ENCODE data around the gene CELA2A. TPM values are rescaled to one million over a fixed set of nuclear protein-coding genes. Genes with fewer than 3 reads are reported as not detected.
"Not testable (repeated sequence)": the region's sequence is repeated elsewhere in the genome, so short reads cannot be mapped to it uniquely, and the experiment has no call there.

Gene CELA2A
- polyA plus RNA-seq, 5 donors: 0.24 to 0.46 (median 0.30) TPM; not detected in 2

GRCh38 chr1:15500184-15501178 is 43.9 kb downstream of the CELA2A start:
- DNase-seq: no peak

DNA sequence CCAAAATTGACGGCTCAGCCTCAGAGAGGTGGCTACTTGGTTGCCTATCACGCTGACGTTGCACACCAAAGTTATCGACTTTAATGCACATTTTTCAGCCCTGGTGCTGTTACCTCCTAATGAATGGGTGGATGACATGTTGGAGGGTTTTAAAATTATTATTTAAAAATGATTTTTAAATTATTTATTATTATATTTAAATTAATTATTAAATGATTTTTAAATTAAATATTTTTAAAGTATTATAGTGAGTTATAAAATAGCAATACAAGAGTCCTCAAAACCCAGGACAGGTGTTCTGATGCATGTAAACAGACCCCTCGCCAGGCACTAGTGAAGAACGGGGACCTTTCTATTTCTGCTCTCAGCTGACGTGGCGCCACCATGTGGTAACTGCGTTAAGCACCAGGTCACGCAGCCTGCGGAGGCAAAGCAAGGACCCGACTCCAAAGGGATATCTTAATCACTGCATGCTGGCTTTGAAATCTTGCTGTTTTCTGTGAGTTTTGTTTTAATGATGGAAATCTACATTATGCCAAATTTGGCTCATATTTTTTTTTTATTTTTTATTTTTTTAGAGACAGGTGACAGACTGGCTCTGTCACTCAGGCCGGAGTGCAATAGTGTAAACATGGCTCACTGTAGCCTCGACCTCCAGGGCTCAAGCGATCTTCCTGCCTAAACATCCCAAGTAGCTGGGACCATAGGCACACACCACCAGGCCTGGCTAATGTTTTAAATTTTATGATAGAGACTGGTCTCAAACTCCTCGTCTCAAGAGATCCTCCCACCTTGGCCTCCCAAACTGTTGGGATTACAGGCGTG is 44.9 kb downstream of the CELA2A start:
- DNase-seq: peak in 1 of 2 donors; percentile 14

- no peak for DNase-seq
Measured at GRCh38 chr1:15504436-15504835, 47.9 kb downstream of the CELA2A start.

DNA sequence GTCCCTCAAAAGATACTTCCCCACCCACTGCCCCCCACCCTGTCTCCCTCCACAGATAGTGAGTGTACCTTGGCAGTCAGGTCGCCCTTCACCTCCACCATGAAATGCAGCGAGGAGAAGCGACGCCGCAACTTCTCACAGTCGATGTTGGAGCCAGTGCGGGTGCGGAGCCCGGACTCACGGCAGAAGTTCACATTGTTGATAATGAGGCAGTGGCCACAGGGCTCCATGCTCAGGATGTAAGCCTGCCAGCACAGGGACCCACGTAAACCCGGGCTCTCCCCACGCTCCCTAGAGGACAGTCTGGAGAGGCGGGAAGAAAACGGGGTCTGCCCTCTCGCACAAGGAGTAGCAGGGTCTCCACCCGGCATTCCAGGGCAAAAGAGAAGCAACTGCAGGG is 50.3 kb downstream of the CELA2A start:
- no peak for DNase-seq

GRCh38 chr1:15507278-15507677 is 50.7 kb downstream of the CELA2A start:
- DNase-seq: no peak

DNA sequence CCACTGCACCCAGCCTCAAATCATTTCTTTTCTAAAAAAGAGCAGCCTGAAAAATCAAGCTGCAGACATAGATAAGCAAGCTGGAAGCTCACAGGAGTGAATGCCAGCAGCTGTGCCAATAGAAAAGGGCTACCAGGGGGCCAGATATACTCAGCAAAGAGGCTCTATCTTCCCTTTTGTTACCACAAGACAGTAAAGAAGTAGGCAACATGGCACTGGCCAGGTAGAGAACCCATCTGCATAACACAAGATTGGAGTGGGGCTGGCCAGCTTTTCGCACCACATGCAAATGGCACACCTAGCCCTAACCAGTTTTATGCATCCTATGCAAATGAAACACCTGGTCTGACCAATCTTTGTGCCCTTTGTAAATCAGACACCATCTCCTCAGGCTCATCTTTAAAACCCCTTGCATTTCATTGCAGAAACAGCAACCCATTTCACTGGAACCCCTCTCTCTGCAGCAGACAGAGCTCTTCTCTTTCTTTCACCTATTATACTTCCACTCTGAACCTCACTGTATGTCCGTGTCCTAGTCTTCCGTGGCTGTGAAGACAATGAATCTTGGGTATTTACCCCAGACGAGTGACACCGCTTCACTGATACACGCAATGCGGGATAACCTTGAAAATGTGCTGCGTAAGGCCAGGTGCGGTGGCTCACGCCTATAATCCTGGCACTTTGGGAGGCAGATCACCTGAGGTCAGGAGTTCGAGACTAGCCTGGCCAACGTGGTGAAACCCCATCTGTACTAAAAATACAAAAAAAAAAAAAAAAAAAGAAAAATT is 52.4 kb downstream of the CELA2A start:
- no peak for DNase-seq

DNA sequence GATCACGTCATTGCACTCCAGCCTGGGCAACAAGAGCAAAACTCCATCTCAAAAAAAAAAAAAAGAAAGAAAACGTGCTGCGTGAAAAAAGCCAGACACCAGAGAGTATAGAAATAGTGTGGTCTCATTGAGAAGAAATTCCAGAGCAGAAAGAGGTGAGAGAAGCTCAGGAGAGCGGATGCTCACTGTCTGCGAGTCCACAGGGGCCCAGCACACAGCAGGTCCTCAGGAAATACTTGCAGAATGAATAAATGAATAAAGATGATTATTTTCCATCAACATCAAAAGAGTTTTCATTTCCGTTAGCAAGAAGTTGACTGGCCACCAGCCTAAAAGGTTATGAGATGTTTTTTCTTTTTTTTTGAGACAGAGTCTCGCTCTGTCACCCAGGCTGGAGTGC is 53.1 kb downstream of the CELA2A start:
- DNase-seq: no peak

GRCh38 chr1:15510611-15511405 is 54.3 kb downstream of the CELA2A start:
- DNase-seq: no peak

DNA sequence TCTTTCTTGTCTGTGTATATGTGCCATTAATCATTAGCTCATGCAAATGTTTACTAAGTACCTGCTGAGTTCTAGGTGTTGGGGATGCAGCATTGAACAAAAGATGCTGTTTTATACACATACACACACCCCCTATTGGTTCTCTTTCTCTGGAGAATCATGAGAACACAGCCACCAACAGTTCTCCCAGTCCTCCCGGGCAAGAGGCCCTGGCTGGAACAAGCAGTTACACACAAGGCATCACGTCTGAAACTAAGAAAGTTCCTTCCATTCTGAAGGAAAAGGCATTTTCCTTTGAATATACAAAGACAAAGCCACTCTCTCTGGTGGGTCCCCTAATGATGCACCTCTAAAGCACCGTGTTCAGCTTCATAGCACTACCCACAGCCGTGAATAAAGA is 56.7 kb downstream of the CELA2A start:
- DNase-seq: no peak

DNA sequence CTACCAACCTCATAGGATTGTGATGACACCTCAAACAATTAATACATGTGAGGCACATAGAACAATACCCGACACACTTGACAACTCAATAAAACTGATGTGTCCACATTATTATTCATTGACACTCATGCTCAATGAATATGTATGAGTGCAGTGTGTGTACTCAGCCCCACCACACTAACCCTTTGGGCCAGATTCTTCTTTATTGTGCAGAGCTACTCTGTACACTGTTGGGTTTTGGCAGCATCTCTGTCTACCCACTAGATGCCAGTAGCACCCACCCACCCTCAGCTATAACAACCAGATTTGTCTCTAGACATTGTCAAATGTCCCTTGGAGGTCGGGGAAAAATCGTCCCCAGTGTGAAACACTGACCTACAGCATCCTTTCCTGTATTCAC is 57.4 kb downstream of the CELA2A start:
- no peak for DNase-seq

- DNase-seq: not testable (repeated sequence)
Measured at GRCh38 chr1:15514557-15514956, 58.0 kb downstream of the CELA2A start.

DNA sequence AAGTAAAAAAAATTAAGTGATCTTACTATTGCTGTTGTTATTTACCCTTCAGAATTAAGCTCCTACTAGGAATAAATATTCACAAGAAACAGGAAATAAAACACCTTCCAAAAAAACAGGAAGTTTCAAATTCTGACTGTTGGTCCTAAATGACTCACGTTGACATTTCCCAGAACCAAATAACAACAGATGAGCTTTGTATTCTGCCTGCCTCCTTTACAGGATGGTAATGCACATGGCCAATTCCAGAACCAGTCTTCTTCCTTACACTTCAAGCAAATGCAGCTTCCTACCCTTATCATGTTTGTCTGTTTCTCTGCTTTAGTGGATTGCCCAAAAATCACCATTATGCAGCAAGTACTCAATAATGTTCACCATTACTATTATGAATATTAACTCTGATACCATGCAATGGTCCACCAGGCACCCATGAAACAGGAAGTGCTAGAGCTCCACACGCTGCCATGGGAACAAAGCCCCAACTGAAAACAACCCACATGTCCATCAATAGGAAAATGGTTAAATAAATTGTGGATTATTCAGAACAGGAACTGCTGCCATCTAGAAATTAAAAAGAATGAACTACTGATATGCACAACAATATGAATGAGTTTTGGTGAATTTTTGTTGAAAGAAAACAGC is 58.6 kb downstream of the CELA2A start:
- DNase-seq: no peak

DNA sequence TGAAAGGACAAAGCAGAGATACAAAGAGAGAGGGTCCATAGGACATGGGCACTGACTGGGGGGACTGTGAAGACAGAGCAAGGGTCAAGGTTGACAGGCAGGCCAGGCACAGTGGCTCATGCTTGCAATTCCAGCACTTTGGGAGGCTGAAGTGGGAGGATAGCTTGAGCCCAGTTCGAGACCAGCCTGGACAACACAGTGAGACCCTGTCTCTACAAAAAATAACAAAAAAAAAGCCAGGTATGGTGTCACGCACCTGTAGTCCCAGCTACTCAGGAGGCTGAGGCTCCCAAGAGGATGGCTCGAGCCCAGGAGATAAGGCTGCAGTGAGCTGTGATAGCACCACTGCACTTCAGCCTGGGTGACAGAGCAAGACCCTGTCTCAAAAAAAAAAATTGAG is 63.1 kb downstream of the CELA2A start:
- no peak for DNase-seq

DNA sequence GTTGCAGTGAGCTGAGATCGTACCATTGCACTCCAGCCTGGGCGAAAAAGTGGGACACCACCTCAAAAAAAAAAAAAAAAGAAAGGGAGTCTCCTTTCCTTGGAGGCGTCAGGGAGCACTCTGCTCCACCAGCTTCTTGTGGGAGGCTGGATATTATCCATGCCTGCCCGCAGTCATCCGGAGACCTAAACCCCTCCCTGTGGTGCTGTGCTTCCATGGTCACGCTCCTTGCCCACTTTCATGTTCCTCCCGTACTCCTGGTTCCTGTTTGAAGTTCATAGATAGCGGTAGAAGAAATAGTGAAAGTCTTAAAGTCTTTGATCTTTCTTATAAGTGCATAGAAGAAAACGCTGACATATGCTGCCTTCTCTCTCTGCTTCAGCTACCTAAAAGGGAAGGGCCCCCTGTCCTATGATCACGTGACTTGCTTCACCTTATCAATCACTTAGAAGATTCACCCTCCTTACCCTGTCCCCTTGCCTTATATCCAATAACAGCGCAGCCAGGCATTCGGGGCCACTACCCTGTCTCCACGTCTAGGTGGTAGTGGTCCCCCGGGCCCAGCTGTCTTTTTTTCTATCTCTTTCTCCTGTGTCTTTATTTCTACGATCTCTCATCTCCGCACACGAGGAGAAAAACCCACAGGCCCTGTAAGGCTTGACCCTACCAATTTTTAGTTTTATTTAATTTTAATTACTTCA is 64.8 kb downstream of the CELA2A start:
- not testable (repeated sequence) for DNase-seq

Other genes starting within 250 kb of the CELA2A start
- 1 to 10 TPM; 1.5 to 4.5 (median 3.8) TPM for gene FHAD1, start 209.5 kb upstream of the CELA2A start, polyA plus RNA-seq (ENCODE audit: insufficient read depth in 1 of 5, insufficient read length in 5 of 5, low replicate concordance in 1 of 5)
- 10 to 100 TPM; 10.5 to 26.9 (median 13.7) TPM for gene EFHD2, start 46.8 kb upstream of the CELA2A start, polyA plus RNA-seq (ENCODE audit: insufficient read depth in 1 of 5, insufficient read length in 5 of 5, low replicate concordance in 1 of 5)
- under 1 TPM; 0.07 to 0.22 (median 0.14) TPM for gene CTRC, start 18.3 kb upstream of the CELA2A start, polyA plus RNA-seq (ENCODE audit: insufficient read depth in 1 of 5, insufficient read length in 5 of 5, low replicate concordance in 1 of 5)
- under 1 TPM; 0.31 to 1.00 (median 0.77) TPM for gene CELA2B, start 19.4 kb downstream of the CELA2A start, polyA plus RNA-seq (ENCODE audit: insufficient read depth in 1 of 5, insufficient read length in 5 of 5, low replicate concordance in 1 of 5)
- 10 to 100 TPM; 16.8 to 21.8 (median 20.3) TPM for gene CASP9, start 67.5 kb downstream of the CELA2A start, polyA plus RNA-seq (ENCODE audit: insufficient read depth in 1 of 5, insufficient read length in 5 of 5, low replicate concordance in 1 of 5)
- 10 to 100 TPM; 14.8 to 19.7 (median 17.0) TPM for gene DNAJC16, start 70.1 kb downstream of the CELA2A start, polyA plus RNA-seq (ENCODE audit: insufficient read depth in 1 of 5, insufficient read length in 5 of 5, low replicate concordance in 1 of 5)
- under 1 TPM; 0.32 to 0.67 (median 0.39) TPM for gene AGMAT, start 128.3 kb downstream of the CELA2A start, polyA plus RNA-seq (ENCODE audit: insufficient read depth in 1 of 5, insufficient read length in 5 of 5, low replicate concordance in 1 of 5)
- gene DDI2, start 160.7 kb downstream of the CELA2A start, polyA plus RNA-seq (ENCODE audit: insufficient read depth in 1 of 5, insufficient read length in 5 of 5, low replicate concordance in 1 of 5): 10 to 100 TPM; 13.3 to 24.0 (median 21.1) TPM
- gene PLEKHM2, start 227.6 kb downstream of the CELA2A start, polyA plus RNA-seq (ENCODE audit: insufficient read depth in 1 of 5, insufficient read length in 5 of 5, low replicate concordance in 1 of 5): 10 to 100 TPM; 42.6 to 62.2 (median 55.3) TPM

All from right lung (tissue), 5 donors.